Activated CD8-positive, alpha-beta T cell treated with anti-CD3 and anti-CD28 coated beads, Interleukin-2, amount 10 ng/mL, durations not matched to agents 7 days and 5 days (primary cell): Measurements from ENCODE around the gene CCDC78. TPM values are rescaled to one million over a fixed set of nuclear protein-coding genes. Genes with fewer than 3 reads are reported as not detected.
"Not testable (repeated sequence)": the region's sequence is repeated elsewhere in the genome, so short reads cannot be mapped to it uniquely, and the experiment has no call there.

Source experiments
- ATAC-seq: fragments of 150-1000 bp; cut with Tn5 transposase; one replicate; pipeline ENCODE4 v1.10.0; 2021; ENCODE audit warnings: moderate library complexity
- CTCF ChIA-PET: fragments of 350-600 bp; sonication (Branson Sonifier 250); formaldehyde crosslinking; loops from one replicate; lab custom pipeline; 2021; ENCODE audit warnings: antibody characterized with exemption; lab: Charles Lee
- POLR2A ChIA-PET: fragments of 350-600 bp; sonication (Branson Sonifier 250); formaldehyde crosslinking; loops from one replicate; lab custom pipeline; 2021; ENCODE audit warnings: antibody characterized with exemption; lab: Charles Lee
- DNase-seq: peaks from one replicate; pipeline ENCODE4 v3.0.0-alpha.2; 2020
- H3K27ac Mint-ChIP-seq: one replicate; pipeline ENCODE4 v1.8.0; 2021; ENCODE audit warnings: mild to moderate bottlenecking, mixed read lengths
- H3K27me3 Mint-ChIP-seq: one replicate; pipeline ENCODE4 v1.8.0; 2021; ENCODE audit warnings: low read depth, mixed read lengths
- H3K36me3 Mint-ChIP-seq: one replicate; pipeline ENCODE4 v1.8.0; 2021; ENCODE audit warnings: low read depth, mixed read lengths
- H3K4me1 Mint-ChIP-seq: one replicate; pipeline ENCODE4 v1.8.0; 2021; ENCODE audit warnings: low read depth, mixed read lengths
- H3K4me3 Mint-ChIP-seq: one replicate; pipeline ENCODE4 v1.8.0; 2021; ENCODE audit warnings: mild to moderate bottlenecking, mixed read lengths
- H3K9me3 Mint-ChIP-seq: one replicate; pipeline ENCODE4 v1.8.0; 2022; ENCODE audit warnings: mixed read lengths; ENCODE audit not compliant: insufficient read depth
- total RNA-seq, 2 experiments: library from RNA; stranded (reverse); gene quantifications; one replicate each; pipeline ENCODE4 v1.2.3, GENCODE V29; 2021

CCDC78 gene
- total RNA-seq, 2 experiments from 2014 or later: 3.9 TPM

- CTCF ChIA-PET: interaction anchor here (1.0 to 3.2 kb wide), 5 partner anchors 8 to 43 kb away, joined by 3 to 15 read pairs (median 3); no protein-coding TSS in a partner anchor
- ATAC-seq, DNase-seq, H3K27me3 Mint-ChIP-seq, H3K4me3 Mint-ChIP-seq, H3K36me3 Mint-ChIP-seq, H3K9me3 Mint-ChIP-seq, H3K27ac Mint-ChIP-seq, POLR2A ChIA-PET: not testable (repeated sequence)
- H3K4me1 Mint-ChIP-seq: peaks cover 19% of the 10 kb centered on the region
Measured at GRCh38 chr16:742894-743293, 16.7 kb upstream of the CCDC78 start.

- Mint-ChIP-seq H3K36me3 (peaks cover 9% of the 10 kb centered on the region), H3K4me1 (peaks cover 24% of the 10 kb centered on the region), H3K27me3 (no peaks in the 10 kb centered on the region), H3K4me3 (peak overlapping the region; percentile 76), H3K27ac (no peak overlapping the region), H3K9me3 (no peaks in the 10 kb centered on the region)
- POLR2A ChIA-PET: no interaction called here
- ATAC-seq (no peak), DNase-seq (no peak)
- CTCF ChIA-PET: interaction anchor here (1.0 to 3.2 kb wide), 7 partner anchors 9 to 44 kb away, joined by 3 to 16 read pairs (median 9); partner anchors contain the start of gene ANTKMT
Measured at GRCh38 chr16:741986-742629, 15.9 kb upstream of the CCDC78 start.

GRCh38 chr16:740764-741505, 14.7 kb upstream of the CCDC78 start, which contains the start of gene CIAO3:
CIAO3 (minus strand) TSS chr16:740997; CDS start chr16:740985, 12 bp downstream.
- DNase-seq (peak; percentile 93), ATAC-seq (peak; percentile 95)
- Mint-ChIP-seq H3K27me3 (no peaks in the 10 kb centered on the region), H3K9me3 (no peaks in the 10 kb centered on the region), H3K4me3 (peak within 1 kb of the TSS; percentile 85), H3K36me3 (peaks cover 12% of the 10 kb centered on the region), H3K27ac (peak within 1 kb of the TSS; percentile 71), H3K4me1 (peaks cover 29% of the 10 kb centered on the region)
- POLR2A ChIA-PET: interaction anchor here (1.5 kb wide), 1 partner anchor 11 kb away, joined by 3 read pairs; no protein-coding TSS in a partner anchor
- CTCF ChIA-PET: interaction anchor here (0.6 to 3.2 kb wide), 10 partner anchors 9 to 72 kb away, joined by 3 to 16 read pairs (median 4); partner anchors contain the start of gene ANTKMT

GRCh38 chr16:740459-740763, 14.2 kb upstream of the CCDC78 start:
- ChIA-PET POLR2A (interaction anchor here (1.5 kb wide), 1 partner anchor 10 kb away, joined by 3 read pairs; no protein-coding TSS in a partner anchor), CTCF (interaction anchor here (0.6 to 3.2 kb wide), 10 partner anchors 8 to 72 kb away, joined by 3 to 16 read pairs (median 4); partner anchors contain the start of gene ANTKMT)
- ATAC-seq (peak; percentile 36), DNase-seq (no peak)
- Mint-ChIP-seq H3K36me3 (peaks cover 15% of the 10 kb centered on the region), H3K4me3 (peak overlapping the region; percentile 85), H3K27me3 (no peaks in the 10 kb centered on the region), H3K27ac (peak overlapping the region; percentile 71), H3K9me3 (no peaks in the 10 kb centered on the region), H3K4me1 (peaks cover 32% of the 10 kb centered on the region)

- DNase-seq (no peak), ATAC-seq (peak; percentile 1)
- peak overlapping the region; percentile 85 for H3K4me3 Mint-ChIP-seq
- H3K36me3 Mint-ChIP-seq: peaks cover 19% of the 10 kb centered on the region
- peaks cover 36% of the 10 kb centered on the region for H3K4me1 Mint-ChIP-seq
- ChIA-PET CTCF (interaction anchor here (0.6 to 3.2 kb wide), 9 partner anchors 8 to 71 kb away, joined by 3 to 16 read pairs (median 4); partner anchors contain the start of gene ANTKMT), POLR2A (interaction anchor here (1.5 kb wide), 1 partner anchor 10 kb away, joined by 3 read pairs; no protein-coding TSS in a partner anchor)
- H3K27me3 Mint-ChIP-seq: no peaks in the 10 kb centered on the region
- H3K9me3 Mint-ChIP-seq: no peaks in the 10 kb centered on the region
- H3K27ac Mint-ChIP-seq: peak overlapping the region; percentile 71
Measured at GRCh38 chr16:739560-740458, 13.6 kb upstream of the CCDC78 start.

- ATAC-seq (no peak), DNase-seq (no peak)
- no peaks in the 10 kb centered on the region for H3K27me3 Mint-ChIP-seq
- H3K36me3 Mint-ChIP-seq: peaks cover 23% of the 10 kb centered on the region
- CTCF ChIA-PET: interaction anchor here (1.3 kb wide), 2 partner anchors 11 to 17 kb away, joined by 3 to 4 read pairs; partner anchors contain the start of gene CCDC78
- H3K27ac Mint-ChIP-seq: no peak overlapping the region
- no peaks in the 10 kb centered on the region for H3K9me3 Mint-ChIP-seq
- no peak overlapping the region for H3K4me3 Mint-ChIP-seq
- POLR2A ChIA-PET: no interaction called here
- H3K4me1 Mint-ChIP-seq: peaks cover 36% of the 10 kb centered on the region
Measured at GRCh38 chr16:736936-737481, 10.8 kb upstream of the CCDC78 start.

- H3K9me3 Mint-ChIP-seq: no peaks in the 10 kb centered on the region
- H3K27me3 Mint-ChIP-seq: no peaks in the 10 kb centered on the region
- no peak overlapping the region for H3K4me3 Mint-ChIP-seq
- H3K27ac Mint-ChIP-seq: no peak overlapping the region
- ATAC-seq (no peak), DNase-seq (no peak)
- CTCF ChIA-PET: interaction anchor here (0.9 to 1.6 kb wide), 3 partner anchors 10 to 26 kb away, joined by 3 to 6 read pairs (median 3); no protein-coding TSS in a partner anchor
- H3K4me1 Mint-ChIP-seq: peaks cover 33% of the 10 kb centered on the region
- POLR2A ChIA-PET: no interaction called here
- peaks cover 23% of the 10 kb centered on the region for H3K36me3 Mint-ChIP-seq
Measured at GRCh38 chr16:735982-736453, 9.8 kb upstream of the CCDC78 start.

- Mint-ChIP-seq H3K27ac (no peak overlapping the region), H3K4me3 (no peak overlapping the region), H3K27me3 (no peaks in the 10 kb centered on the region), H3K36me3 (peaks cover 23% of the 10 kb centered on the region), H3K9me3 (no peaks in the 10 kb centered on the region), H3K4me1 (peaks cover 33% of the 10 kb centered on the region)
- DNase-seq (no peak), ATAC-seq (no peak)
- CTCF ChIA-PET: interaction anchor here (0.9 to 1.6 kb wide), 3 partner anchors 9 to 25 kb away, joined by 3 to 6 read pairs (median 3); no protein-coding TSS in a partner anchor
- POLR2A ChIA-PET: no interaction called here
Measured at GRCh38 chr16:734981-735881, 9.0 kb upstream of the CCDC78 start.

- CTCF ChIA-PET: no interaction called here
- Mint-ChIP-seq H3K36me3 (peaks cover 22% of the 10 kb centered on the region), H3K9me3 (no peaks in the 10 kb centered on the region), H3K27me3 (no peaks in the 10 kb centered on the region), H3K4me3 (no peak overlapping the region), H3K27ac (no peak overlapping the region), H3K4me1 (peaks cover 26% of the 10 kb centered on the region)
- no peak for ATAC-seq
- no peak for DNase-seq
- POLR2A ChIA-PET: no interaction called here
Measured at GRCh38 chr16:734208-734980, 8.2 kb upstream of the CCDC78 start.
